ENCODE results near the gene STX12.

DNA sequence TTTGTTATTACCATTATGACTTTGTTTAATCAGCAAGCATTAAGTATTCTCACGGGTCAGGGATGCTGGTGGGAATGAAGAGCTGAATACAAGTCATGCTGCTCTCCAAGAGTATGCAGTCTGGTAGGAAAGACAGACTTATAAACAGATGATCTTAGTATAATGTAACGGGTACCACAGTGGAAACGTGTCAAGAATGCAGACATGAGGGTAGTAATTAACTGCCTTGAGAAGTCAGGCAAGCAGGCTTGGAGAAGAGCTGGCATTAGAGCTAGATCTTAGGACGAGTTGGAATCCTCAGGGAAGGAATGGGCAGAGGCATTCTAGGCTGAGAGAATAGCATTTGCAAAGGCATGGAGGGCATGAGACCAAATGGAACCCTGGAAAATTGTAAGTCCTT, 27.6 kb upstream of the STX12 start:
- no peak for TF ChIP-seq POLR2A (IDR thresholded peaks at IDR 0.05)
- TF ChIP-seq, protein P1, sequence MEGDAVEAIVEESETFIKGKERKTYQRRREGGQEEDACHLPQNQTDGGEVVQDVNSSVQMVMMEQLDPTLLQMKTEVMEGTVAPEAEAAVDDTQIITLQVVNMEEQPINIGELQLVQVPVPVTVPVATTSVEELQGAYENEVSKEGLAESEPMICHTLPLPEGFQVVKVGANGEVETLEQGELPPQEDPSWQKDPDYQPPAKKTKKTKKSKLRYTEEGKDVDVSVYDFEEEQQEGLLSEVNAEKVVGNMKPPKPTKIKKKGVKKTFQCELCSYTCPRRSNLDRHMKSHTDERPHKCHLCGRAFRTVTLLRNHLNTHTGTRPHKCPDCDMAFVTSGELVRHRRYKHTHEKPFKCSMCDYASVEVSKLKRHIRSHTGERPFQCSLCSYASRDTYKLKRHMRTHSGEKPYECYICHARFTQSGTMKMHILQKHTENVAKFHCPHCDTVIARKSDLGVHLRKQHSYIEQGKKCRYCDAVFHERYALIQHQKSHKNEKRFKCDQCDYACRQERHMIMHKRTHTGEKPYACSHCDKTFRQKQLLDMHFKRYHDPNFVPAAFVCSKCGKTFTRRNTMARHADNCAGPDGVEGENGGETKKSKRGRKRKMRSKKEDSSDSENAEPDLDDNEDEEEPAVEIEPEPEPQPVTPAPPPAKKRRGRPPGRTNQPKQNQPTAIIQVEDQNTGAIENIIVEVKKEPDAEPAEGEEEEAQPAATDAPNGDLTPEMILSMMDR (IDR thresholded peaks at IDR 0.05), result no peak

Data from body of pancreas (tissue), 4 donors.